NCI-H1694 (cell line): ENCODE results near the gene YOD1.
"Not testable (repeated sequence)": the region's sequence is repeated elsewhere in the genome, so short reads cannot be mapped to it uniquely, and the experiment has no call there.

Source experiments
- DNase-seq: peaks from one replicate; lab custom pipeline; 2025; lab: John Stamatoyannopoulos, UW

Gene YOD1

DNA sequence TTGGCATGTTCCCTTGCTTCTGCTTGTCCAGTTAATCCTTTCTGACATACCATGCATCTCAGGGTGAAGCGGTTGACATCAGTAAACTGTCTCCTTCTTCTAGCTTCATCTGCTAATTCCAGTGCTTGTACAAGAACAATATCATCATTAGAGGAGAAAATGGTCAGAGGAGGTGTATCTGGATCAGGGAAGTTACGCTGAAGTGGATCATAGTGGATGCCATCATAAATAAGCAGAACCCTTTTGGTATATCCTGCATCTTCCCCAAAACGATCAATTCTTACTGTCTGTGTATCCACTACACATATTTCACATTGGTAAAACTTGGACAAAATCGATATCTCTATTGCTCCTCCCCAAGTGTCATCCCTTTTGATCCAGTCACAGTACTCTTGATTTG lies 2.0 kb downstream of the YOD1 start:
- no peak for DNase-seq

- no peak for DNase-seq
Measured at GRCh38 chr1:207048041-207048440, 3.0 kb downstream of the YOD1 start.

DNA sequence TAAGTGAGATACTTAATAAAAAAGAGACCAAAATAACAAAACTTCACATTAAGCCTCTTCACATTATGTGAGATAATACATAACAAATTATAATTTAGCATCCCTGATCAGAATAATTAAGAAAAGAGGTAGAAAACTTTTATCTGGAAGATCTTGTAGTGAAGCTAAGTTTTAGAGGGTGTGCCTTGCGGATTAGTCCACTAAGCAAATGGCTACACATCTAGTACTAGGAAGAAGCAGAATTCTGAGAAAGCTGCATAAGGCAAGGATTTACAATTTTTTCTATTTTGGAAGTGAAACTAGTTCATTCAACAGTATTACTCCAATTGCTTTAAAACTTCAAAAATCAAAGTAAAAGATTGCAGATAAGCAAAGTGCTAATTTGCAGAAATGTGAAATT lies 3.5 kb downstream of the YOD1 start:
- DNase-seq = no peak

DNA sequence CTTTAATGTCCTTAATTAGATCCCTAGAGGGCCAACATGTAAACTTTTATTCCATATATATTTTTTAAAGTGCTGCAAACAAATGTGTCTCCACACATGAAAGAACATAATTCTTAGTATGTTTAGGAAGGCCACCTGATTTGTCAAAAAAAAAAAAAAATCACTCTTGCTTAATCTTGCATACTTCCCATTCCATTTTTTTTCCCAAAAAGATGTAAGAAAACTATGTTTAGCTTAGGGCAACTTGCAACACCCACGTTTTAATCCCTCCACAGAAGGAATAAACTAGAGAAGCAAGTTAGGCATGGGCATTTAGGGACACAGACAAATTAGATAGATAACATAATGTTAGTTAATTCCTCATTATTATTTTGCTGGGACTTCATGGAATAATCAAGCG lies 5.6 kb downstream of the YOD1 start:
- no peak for DNase-seq

GRCh38 chr1:207041397-207041796 lies 9.6 kb downstream of the YOD1 start:
- DNase-seq = not testable (repeated sequence)

- no peak for DNase-seq
Measured at GRCh38 chr1:207040181-207040533, 10.9 kb downstream of the YOD1 start.

- DNase-seq = no peak
Measured at GRCh38 chr1:207039380-207040180, 11.4 kb downstream of the YOD1 start.

- DNase-seq = no peak
Measured at GRCh38 chr1:207036865-207037264, 14.1 kb downstream of the YOD1 start.

- DNase-seq = no peak
Measured at GRCh38 chr1:207035877-207036551, 15.0 kb downstream of the YOD1 start.

- no peak for DNase-seq
Measured at GRCh38 chr1:207034998-207035397, 16.0 kb downstream of the YOD1 start.

DNA sequence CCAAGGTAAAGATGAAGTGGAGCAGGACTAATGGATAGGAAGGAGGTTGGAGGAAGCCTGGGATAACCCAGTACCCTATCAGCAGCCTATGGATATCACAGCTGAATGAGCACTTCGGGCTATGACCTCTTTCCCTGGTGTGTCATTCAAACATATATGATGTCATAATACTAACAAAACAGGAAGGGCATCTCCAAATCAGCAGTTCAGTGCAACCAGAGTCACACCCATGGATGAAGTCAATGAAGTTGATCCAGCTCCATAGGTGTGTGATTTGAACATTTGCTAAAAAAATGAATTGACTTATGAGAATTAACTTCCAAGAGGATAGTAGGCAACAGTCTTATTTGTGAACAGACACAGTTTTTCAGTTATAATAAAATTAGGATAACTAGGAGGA lies 16.8 kb downstream of the YOD1 start:
- no peak for DNase-seq

DNA sequence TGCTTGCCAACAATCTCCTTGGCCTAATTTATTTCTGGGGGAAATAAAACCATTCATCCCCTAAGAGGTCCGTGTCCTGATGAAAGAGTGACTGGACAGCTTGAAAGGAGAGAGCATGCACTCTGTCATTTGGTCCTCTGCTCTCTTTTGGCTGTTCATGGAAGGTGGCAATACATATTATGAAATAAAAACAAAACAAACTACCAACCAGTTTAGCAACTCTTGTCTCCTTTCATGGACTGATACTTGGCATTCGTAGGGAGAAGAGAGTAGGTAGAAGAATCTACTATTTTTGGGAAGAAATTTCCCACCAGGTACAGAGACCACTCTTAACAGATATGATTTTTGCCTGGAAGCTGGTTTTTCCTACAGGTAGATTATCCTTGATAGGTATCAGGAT lies 17.7 kb downstream of the YOD1 start:
- no peak for DNase-seq

- DNase-seq = no peak
Measured at GRCh38 chr1:207032528-207033017, 18.4 kb downstream of the YOD1 start, which contains the start of gene C1orf116. C1orf116 (minus strand) TSS chr1:207032756; CDS start chr1:207027598, 5,158 bp downstream.

DNA sequence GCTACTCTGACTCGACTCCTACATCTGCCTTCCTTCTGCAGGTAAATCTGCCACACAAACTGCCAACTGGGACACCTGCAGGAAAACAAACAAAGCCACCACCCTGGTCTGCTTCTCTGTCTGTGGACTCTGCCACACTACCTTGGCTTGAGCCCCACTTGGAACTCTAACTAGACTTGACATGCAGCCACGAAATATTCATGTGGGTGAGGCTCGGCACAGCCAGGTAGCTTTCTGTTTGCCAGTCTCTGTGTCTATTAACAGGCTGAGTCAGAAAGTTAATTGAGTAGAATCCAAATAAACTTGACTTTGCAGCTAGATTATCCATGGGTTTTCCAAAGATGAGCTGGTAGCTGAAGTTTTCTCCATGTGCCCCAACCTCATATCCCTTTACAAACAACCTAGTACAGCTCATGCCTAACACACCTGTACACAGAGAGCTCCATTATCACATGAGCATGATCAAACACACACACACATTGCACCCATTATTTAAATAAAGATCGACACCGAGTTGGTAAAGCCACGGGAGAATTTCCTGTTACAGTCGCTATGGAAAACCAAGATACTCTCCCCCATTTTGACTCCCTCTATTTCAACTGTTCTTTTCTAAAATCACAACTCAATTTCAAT lies 19.3 kb downstream of the YOD1 start:
- DNase-seq = no peak

DNA sequence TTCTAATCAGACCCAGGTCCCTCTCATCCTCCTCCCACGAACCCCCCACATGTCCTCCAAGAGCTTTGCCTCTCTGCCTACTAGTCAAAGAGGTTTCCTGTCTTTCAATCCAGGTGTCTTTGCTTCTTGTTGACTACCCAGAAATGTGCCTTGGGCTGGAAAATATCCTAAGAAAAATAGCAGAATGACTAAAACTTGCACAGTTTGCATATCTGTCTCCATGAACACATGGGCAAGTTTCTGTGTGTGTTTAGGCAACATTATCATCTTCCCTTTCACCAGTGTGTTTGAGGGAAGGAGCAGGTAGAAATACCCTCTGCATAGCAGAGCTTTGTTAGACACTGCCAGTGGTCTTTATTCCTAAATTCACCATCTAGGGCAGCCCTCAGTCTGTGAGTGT lies 20.0 kb downstream of the YOD1 start:
- no peak for DNase-seq

GRCh38 chr1:207030522-207031009 lies 20.4 kb downstream of the YOD1 start:
- no peak for DNase-seq

DNA sequence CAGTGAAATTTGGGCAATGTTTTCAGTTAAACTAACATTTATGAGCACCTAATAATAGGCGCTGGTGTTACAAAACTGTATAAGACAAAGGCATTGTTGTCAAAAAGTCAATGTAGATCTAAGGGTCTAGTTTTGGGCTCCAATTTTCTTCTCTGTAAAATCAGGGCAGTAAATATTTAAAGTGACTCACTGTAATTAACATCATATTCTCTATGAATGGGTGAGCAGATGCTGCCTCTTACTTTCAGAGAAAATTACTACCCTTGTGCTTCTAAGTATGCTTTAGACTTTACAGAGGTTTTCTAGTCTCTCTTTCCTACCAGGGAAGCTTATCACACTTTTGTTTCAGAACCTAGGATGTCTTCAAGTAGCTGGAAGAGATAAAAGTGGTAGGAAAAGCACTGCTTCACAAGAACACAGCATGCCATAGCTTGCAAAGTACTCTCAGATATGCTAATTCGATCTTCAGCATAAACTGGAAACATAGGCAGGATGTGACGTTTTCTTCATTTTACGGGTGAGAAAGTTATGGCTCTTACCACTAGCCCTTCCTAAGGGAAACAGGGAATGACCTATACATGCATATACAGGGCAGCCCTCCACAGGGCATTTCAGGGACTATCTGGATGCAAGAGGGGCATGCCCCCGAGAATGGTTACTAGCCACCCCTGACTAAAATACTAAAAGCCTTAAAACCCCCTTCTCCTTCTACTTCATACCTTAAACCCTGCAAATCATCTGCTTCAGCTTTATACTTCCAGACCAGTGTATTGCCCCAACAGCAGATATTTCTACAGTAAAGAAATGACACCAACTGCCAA lies 21.1 kb downstream of the YOD1 start:
- DNase-seq = no peak

- DNase-seq = no peak
Measured at GRCh38 chr1:207028884-207029650, 21.9 kb downstream of the YOD1 start.

GRCh38 chr1:207027921-207028320 lies 23.1 kb downstream of the YOD1 start:
- no peak for DNase-seq

- no peak for DNase-seq
Measured at GRCh38 chr1:207027206-207027777, 23.7 kb downstream of the YOD1 start.

DNA sequence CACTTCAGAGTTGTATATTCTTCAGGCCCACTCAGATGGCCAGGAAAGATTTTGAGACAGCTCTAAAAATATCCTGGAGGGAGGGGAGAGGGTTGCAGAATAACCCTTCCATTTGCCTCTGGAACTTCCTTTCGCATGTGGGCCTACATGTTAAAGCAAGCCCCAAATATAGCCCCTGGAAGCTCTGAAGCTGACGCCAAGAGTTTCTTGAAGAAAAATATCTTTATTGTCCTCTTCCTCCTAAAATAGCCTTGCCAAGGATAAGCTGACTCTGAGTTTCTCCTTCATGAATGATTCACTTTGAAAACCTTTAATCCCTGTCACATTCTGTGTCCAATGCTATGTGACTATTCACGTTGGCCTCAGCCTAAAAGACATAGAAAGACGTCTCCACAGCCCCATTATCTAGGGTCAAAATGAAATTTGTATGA lies 24.9 kb downstream of the YOD1 start:
- DNase-seq = no peak
